H1 (cell line): ENCODE results near the gene EWSR1. TPM values are rescaled to one million over a fixed set of nuclear protein-coding genes. Genes with fewer than 3 reads are reported as not detected.

Experiments used
- polyA plus RNA-seq, 7 experiments: library from polyadenylated mRNA; depleted of rRNA in 3 of 7; stranded (reverse) in 5 of 7; unstranded in 2 of 7; fragments of >200 nt in 5 of 7; fragments of 200-250 nt in 2 of 7; gene quantifications; 1 replicate in 5 of 7; 2 replicates in 1 of 7; 4 replicates in 1 of 7; pipeline versions ENCODE4 v1.2.1 to v1.2.3, GENCODE V29; 2011 to 2013; ENCODE audit warnings: missing spikeins in 2 of 7, mixed read lengths in 2 of 7
- total RNA-seq: library from RNA; stranded (reverse); fragmentation: NEBNext Ultra II Directional; extraction: Animal tissue kit (Norgen Biotek cat#: 25700); gene quantifications from 2 replicates; pipeline ENCODE4 v1.2.1, GENCODE V29; 2021
- TF ChIP-seq, protein P1 (sequence below): fragments of 300-600 bp; sonication (generic); IDR thresholded peaks from 2 replicates; pipeline ENCODE4 v1.7.1; 2012; ENCODE audit warnings: low read length, moderate library complexity, mild to moderate bottlenecking, inconsistent platforms; ENCODE audit not compliant: insufficient replicate concordance

Gene EWSR1
- total and polyA plus RNA-seq, 2 of the 8 experiments (the other 6 are each of a cell fraction or from before 2014, with no cell fraction given), result 387 to 930 TPM

DNA sequence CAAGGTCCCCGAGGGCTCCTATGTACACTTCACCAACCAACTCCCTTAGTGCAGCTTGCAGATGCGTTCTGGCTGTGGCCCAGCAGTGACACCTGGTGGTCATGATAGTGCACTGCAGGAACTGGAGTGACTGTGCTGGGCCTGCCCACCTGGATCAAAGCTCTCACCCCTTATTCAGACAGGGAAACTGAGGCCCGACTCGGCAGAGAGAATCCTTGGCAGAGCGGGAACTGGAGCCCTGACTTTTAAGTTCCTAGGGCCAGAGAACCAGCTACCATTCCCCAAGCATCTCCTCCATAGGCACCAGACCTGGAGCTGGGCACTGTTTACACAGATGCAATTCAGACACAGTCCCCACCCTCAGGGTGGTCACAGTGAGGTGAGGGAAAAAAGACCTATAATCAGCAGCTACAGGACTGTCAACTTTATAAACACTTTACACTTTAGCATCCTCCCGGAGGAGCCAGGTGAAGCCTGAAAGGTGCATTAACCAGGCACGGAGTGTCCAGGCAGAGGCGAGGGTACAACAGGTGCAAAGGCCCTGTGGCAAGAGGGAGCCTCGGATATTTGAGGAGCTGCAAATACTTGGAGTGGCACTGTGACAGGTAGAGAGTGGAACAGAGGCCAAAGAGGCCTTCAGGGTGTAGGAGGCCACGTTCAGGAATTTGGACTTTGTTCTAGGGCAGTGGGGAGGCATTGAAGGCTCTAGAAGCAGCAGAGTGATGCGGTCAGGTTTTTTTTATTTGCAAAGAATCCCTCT lies 22.3 kb upstream of the EWSR1 start (continued):
- TF ChIP-seq, protein P1, sequence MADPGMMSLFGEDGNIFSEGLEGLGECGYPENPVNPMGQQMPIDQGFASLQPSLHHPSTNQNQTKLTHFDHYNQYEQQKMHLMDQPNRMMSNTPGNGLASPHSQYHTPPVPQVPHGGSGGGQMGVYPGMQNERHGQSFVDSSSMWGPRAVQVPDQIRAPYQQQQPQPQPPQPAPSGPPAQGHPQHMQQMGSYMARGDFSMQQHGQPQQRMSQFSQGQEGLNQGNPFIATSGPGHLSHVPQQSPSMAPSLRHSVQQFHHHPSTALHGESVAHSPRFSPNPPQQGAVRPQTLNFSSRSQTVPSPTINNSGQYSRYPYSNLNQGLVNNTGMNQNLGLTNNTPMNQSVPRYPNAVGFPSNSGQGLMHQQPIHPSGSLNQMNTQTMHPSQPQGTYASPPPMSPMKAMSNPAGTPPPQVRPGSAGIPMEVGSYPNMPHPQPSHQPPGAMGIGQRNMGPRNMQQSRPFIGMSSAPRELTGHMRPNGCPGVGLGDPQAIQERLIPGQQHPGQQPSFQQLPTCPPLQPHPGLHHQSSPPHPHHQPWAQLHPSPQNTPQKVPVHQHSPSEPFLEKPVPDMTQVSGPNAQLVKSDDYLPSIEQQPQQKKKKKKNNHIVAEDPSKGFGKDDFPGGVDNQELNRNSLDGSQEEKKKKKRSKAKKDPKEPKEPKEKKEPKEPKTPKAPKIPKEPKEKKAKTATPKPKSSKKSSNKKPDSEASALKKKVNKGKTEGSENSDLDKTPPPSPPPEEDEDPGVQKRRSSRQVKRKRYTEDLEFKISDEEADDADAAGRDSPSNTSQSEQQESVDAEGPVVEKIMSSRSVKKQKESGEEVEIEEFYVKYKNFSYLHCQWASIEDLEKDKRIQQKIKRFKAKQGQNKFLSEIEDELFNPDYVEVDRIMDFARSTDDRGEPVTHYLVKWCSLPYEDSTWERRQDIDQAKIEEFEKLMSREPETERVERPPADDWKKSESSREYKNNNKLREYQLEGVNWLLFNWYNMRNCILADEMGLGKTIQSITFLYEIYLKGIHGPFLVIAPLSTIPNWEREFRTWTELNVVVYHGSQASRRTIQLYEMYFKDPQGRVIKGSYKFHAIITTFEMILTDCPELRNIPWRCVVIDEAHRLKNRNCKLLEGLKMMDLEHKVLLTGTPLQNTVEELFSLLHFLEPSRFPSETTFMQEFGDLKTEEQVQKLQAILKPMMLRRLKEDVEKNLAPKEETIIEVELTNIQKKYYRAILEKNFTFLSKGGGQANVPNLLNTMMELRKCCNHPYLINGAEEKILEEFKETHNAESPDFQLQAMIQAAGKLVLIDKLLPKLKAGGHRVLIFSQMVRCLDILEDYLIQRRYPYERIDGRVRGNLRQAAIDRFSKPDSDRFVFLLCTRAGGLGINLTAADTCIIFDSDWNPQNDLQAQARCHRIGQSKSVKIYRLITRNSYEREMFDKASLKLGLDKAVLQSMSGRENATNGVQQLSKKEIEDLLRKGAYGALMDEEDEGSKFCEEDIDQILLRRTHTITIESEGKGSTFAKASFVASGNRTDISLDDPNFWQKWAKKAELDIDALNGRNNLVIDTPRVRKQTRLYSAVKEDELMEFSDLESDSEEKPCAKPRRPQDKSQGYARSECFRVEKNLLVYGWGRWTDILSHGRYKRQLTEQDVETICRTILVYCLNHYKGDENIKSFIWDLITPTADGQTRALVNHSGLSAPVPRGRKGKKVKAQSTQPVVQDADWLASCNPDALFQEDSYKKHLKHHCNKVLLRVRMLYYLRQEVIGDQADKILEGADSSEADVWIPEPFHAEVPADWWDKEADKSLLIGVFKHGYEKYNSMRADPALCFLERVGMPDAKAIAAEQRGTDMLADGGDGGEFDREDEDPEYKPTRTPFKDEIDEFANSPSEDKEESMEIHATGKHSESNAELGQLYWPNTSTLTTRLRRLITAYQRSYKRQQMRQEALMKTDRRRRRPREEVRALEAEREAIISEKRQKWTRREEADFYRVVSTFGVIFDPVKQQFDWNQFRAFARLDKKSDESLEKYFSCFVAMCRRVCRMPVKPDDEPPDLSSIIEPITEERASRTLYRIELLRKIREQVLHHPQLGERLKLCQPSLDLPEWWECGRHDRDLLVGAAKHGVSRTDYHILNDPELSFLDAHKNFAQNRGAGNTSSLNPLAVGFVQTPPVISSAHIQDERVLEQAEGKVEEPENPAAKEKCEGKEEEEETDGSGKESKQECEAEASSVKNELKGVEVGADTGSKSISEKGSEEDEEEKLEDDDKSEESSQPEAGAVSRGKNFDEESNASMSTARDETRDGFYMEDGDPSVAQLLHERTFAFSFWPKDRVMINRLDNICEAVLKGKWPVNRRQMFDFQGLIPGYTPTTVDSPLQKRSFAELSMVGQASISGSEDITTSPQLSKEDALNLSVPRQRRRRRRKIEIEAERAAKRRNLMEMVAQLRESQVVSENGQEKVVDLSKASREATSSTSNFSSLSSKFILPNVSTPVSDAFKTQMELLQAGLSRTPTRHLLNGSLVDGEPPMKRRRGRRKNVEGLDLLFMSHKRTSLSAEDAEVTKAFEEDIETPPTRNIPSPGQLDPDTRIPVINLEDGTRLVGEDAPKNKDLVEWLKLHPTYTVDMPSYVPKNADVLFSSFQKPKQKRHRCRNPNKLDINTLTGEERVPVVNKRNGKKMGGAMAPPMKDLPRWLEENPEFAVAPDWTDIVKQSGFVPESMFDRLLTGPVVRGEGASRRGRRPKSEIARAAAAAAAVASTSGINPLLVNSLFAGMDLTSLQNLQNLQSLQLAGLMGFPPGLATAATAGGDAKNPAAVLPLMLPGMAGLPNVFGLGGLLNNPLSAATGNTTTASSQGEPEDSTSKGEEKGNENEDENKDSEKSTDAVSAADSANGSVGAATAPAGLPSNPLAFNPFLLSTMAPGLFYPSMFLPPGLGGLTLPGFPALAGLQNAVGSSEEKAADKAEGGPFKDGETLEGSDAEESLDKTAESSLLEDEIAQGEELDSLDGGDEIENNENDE, result no peak
- TF ChIP-seq, all 59 proteins: peak for 4
